GM13977 (cell line): ENCODE results near the gene SLC4A11.

Source experiments
- DNase-seq: peaks from one replicate; pipeline ENCODE4 v3.0.0; 2012; ENCODE audit warnings: low spot score
- in situ Hi-C: fragments of 300-500 bp; cut with MboI; formaldehyde crosslinking; loops from one replicate; pipeline ENCODE4 v1.12.0; 2022; ENCODE audit warnings: low sequenced_read_pairs, low pct_unique_long_range_greater_than_20kb, mixed read lengths, inconsistent platforms; ENCODE audit not compliant: unreplicated experiment
- TF ChIP-seq, protein P1 (sequence below): IDR thresholded peaks from 2 replicates; pipeline ENCODE4 v1.5.1; 2012; ENCODE audit warnings: mild to moderate bottlenecking, control low read depth; ENCODE audit not compliant: insufficient read depth; ENCODE audit errors: extremely low read depth, missing control alignments

The SLC4A11 gene

DNA sequence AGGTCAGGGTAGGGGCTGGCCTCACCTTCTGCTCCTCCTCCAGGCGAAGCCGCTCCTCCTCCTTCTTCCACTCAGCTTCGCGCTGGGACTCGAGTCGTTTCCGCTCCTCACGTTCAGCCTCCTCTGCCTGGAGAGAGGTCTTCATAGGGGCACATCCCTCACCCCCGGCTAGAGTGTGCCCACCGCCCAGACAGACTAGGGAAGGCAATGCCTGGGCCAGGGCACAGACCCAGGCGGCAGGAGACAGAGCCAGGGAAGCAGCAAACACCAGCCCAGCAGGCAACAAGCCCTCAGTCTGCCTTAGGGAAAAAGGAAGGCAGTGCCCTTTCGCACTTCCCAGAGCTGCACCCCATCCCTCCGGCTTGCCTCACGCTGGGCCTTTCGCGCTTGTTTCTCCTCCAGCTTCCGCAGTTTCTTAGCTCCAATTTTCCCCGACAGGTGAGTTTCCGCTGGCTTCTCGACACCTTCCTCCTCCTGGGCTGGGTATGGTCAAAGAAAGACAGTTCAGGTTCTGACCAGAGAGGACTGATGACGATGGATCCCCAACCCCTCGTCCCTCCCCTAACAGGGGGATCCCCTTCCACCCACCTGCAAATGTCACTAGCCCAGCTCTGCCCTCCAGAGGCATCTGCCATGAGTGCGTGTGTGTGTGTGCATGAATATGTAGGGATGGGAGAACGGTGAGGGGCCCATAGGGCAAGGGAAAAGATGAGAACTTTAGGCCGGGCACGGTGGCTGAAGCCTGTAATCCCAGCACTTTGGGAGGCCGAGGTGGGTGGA, 38.8 kb downstream of the SLC4A11 start:
- in situ Hi-C loops = no loop called here
- TF ChIP-seq, protein P1, sequence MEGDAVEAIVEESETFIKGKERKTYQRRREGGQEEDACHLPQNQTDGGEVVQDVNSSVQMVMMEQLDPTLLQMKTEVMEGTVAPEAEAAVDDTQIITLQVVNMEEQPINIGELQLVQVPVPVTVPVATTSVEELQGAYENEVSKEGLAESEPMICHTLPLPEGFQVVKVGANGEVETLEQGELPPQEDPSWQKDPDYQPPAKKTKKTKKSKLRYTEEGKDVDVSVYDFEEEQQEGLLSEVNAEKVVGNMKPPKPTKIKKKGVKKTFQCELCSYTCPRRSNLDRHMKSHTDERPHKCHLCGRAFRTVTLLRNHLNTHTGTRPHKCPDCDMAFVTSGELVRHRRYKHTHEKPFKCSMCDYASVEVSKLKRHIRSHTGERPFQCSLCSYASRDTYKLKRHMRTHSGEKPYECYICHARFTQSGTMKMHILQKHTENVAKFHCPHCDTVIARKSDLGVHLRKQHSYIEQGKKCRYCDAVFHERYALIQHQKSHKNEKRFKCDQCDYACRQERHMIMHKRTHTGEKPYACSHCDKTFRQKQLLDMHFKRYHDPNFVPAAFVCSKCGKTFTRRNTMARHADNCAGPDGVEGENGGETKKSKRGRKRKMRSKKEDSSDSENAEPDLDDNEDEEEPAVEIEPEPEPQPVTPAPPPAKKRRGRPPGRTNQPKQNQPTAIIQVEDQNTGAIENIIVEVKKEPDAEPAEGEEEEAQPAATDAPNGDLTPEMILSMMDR = peak; percentile 35
- DNase-seq = no peak

DNA sequence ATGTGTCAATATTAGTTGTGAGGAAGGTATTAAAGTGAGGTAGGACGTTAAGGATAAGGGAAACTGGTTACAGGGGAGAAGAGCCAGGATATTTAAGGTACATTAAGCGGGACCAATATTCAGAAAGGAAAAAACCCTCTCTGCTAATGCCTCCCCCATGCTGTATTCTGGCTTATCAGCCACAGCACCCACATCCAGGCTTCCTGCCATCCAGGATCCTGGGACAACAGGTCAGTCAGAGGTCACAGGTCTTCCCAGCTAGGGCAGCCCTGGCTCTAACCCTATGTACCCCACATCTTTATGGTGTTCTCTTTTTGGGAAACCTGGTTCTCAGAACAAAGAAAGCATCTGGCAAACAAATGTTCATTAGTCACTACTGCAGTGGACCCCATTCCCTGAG, 39.8 kb downstream of the SLC4A11 start:
- DNase-seq = no peak
- TF ChIP-seq, protein P1 = no peak
- in situ Hi-C loops = no loop called here

DNA sequence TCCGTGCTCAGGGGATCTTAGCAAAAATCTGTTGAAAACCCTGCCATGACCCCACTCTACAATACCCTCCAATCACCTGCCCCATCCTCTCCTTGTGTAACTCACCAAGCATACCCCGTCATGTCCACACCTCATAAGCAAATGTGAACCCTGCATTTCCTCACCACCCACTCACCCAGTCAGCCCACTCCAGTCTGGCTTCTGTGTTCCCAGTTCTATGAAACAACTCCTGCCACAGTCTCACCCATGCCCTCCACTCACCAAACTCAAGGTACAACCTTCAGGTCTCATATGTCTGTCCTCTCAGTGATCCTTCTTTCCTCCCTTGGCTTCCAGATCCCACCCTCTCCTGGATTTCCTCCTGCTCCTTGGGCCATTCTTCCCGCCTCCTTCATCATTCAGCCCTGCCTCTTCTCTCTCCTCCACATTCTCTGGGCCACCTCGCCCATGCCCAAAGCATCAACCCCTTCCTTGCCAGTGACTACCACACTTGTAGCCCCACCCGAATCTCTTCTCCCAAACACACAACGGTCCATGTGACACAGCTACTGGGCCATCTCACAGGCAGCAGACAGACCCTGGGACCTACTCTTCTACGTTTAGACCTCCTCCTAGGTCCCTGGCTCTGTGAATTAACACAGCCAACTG, 43.3 kb downstream of the SLC4A11 start:
- TF ChIP-seq, protein P1 = no peak
- DNase-seq = no peak
- in situ Hi-C loops = no loop called here

DNA sequence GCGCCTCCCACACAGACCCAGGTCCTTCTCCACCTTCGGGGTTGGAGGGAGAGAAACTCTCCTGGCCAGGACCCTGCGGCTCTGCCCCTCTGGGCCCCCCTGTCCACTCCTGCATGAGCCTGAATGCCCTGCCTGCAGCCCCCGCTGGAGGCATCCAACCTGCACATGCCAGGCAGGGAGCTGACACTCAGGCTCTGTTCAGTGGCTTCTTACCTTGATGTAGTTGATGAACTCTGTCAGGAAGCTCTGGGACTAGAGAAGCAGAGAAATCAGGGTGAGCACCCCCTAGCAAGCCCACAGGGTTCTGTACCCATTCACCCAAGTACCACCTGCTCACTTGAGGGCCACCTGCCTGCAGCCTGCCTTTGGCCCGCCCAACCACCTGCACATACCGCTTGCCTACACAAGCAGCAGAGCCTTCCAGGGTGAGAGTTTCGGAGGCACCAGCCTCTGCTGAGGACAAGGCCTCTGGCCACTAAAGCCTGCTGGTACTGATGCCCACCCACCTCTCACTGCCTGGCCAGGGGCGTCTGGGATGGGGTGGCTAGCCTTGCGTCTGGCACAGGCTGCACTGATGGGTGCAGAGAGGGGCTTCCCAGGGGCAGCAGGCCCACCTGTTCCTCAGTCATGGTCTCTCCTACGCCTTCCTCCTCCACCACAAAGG, 44.2 kb downstream of the SLC4A11 start:
- no peak for DNase-seq
- in situ Hi-C loops = no loop called here
- TF ChIP-seq, protein P1 = no peak

DNA sequence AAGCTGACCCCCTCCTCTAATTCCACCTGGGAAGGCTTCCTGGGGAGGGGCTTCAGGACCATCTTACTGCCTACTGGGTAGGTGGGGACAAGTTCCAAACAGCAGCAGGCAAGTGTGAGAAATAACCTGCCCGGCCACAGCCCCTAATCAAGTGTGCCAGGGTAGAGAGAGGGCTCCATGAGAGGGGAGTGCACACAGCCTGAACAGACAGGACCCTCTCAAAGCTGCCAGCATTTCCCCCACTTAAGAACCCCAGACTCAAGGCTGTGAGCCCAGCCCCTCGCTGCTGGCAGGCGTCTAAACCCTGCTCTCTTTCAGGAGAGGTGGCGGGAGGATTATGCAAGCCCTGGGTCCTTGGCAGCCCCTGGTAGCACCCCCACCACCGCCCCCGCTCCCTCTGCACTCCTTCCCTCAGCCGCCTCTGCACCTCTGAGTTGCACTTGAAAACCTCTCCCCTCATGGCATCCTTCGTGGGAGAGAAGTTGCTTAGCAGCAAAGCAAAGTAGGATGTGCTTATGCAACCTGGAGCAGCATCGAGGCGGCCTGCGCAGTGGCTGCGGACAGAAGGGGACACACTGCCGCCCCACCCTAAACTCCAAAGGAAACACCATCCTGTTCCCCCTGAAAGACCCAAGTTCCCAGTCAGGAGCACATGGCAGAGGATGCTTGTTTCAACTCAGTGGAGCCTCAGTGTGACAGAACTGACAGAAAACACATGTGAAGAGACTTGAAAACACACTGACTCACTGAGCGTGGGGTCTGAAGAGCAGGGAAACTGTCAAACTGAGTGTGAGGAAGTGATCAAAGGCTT, 45.0 kb downstream of the SLC4A11 start:
- in situ Hi-C loops = no loop called here
- TF ChIP-seq, protein P1 = no peak
- no peak for DNase-seq
